ENCODE measurements around the gene TBC1D12. TPM values are rescaled to one million over a fixed set of nuclear protein-coding genes. Genes with fewer than 3 reads are reported as not detected.
"Not testable (repeated sequence)": the region's sequence is repeated elsewhere in the genome, so short reads cannot be mapped to it uniquely, and the experiment has no call there.

The TBC1D12 gene
- total RNA-seq, 1 donor from 2014 or later = 0.86 TPM

GRCh38 chr10:94485094-94485493 lies 82.8 kb downstream of the TBC1D12 start:
- Mint-ChIP-seq H3K36me3 (ENCODE audit: low read depth) (no peaks in the 10 kb centered on the region), H3K27me3 (ENCODE audit: insufficient read depth) (peaks cover 4% of the 10 kb centered on the region), H3K9me3 (peaks cover 16% of the 10 kb centered on the region), H3K27ac (no peak overlapping the region), H3K4me1 (ENCODE audit: low read depth) (no peaks in the 10 kb centered on the region), H3K4me3 (no peak overlapping the region)
- intact Hi-C loops (cut with micrococcal nuclease) = no loop called here
- DNase-seq (ENCODE audit: low spot score) = no peak

DNA sequence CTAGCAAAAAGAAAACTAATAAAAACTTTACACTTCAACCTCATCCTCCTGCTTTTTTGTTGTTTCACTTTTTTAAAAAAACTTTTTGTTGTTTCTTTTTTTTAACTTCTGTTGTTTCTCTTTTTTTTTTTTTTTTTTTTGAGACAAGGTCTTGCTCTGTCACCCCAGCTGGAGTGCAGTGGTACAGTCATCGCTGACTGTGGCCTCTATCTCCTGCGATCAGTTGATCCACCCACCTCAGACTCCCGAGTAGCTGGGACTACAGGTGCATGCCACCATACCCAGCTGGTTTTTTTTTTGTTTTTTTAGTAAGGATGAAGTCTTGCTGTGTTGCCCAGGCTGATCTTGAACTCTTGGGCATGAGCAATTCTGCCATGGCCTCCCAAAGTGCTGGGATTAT lies 85.2 kb downstream of the TBC1D12 start:
- DNase-seq (ENCODE audit: low spot score) = no peak
- Mint-ChIP-seq H3K4me3 (no peak overlapping the region), H3K36me3 (ENCODE audit: low read depth) (no peaks in the 10 kb centered on the region), H3K27ac (no peak overlapping the region), H3K27me3 (ENCODE audit: insufficient read depth) (peaks cover 4% of the 10 kb centered on the region), H3K4me1 (ENCODE audit: low read depth) (no peaks in the 10 kb centered on the region), H3K9me3 (peaks cover 16% of the 10 kb centered on the region)
- intact Hi-C loops (cut with micrococcal nuclease) = no loop called here

GRCh38 chr10:94489107-94489506 lies 86.8 kb downstream of the TBC1D12 start:
- intact Hi-C loops (cut with micrococcal nuclease) = no loop called here
- DNase-seq (ENCODE audit: low spot score) = no peak
- no peak overlapping the region for H3K27ac Mint-ChIP-seq
- peaks cover 1% of the 10 kb centered on the region for H3K27me3 Mint-ChIP-seq (ENCODE audit: insufficient read depth)
- no peak overlapping the region for H3K4me3 Mint-ChIP-seq
- H3K4me1 Mint-ChIP-seq (ENCODE audit: low read depth) = no peaks in the 10 kb centered on the region
- H3K9me3 Mint-ChIP-seq = peaks cover 10% of the 10 kb centered on the region
- H3K36me3 Mint-ChIP-seq (ENCODE audit: low read depth) = no peaks in the 10 kb centered on the region

DNA sequence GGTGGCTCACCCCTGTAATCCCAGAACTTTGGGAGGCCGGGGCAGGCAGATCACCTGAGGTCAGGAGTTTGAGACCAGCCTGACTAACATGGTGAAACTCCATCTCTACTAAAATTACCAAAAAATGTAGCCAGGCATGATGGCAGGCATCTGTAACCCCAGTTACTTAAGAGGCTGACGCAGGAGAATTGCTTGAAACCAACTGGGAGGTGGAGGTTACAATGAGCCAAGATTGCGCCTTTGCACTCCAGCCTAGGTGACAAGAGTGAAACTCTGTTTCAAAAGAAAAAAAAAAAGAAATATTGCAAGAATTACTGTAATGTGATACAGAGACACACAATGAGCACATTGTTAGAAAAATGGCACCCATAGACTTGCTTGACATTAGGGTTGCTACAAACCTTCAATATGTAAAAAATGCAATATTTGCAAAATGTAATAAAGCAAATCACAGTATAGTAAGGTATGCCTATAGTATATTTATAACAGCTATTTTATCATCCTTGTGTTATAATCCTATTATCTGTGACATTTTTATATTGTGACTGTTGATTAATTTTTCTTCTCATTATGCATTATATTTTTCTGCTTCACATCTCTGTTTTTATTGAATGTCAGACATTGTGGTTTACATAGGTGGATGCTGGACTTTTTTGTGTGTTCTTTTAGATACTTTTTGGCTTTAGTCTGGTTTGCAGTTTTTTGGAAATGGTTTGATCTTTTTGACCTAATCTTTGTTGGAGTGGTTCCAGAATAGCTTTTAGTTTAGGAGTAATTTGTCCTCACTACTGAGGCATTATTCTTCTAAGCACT lies 87.8 kb downstream of the TBC1D12 start:
- intact Hi-C loops (cut with micrococcal nuclease) = no loop called here

DNA sequence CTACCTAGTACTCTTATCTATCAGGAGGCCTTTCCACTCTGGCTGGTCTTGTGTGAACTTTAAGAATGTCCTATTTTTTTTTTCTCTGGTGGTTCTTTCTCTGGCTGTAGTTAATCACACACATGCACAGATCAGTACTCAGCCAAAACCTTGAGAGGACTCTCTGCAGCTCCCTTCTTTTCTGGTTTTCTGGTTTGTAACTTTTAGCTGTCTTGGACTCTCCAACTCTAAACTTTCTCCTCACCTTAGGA lies 88.4 kb downstream of the TBC1D12 start:
- DNase-seq (ENCODE audit: low spot score) = no peak
- Mint-ChIP-seq H3K4me1 (ENCODE audit: low read depth) (no peaks in the 10 kb centered on the region), H3K36me3 (ENCODE audit: low read depth) (no peaks in the 10 kb centered on the region), H3K9me3 (peaks cover 10% of the 10 kb centered on the region), H3K27ac (no peak overlapping the region), H3K4me3 (no peak overlapping the region), H3K27me3 (ENCODE audit: insufficient read depth) (peaks cover 1% of the 10 kb centered on the region)
- intact Hi-C loops (cut with micrococcal nuclease) = no loop called here

More for the DNA sequence above, 87.8 kb downstream of the TBC1D12 start:
- Mint-ChIP-seq H3K36me3 (ENCODE audit: low read depth) (no peaks in the 10 kb centered on the region), H3K27ac (no peak overlapping the region), H3K27me3 (ENCODE audit: insufficient read depth) (peaks cover 1% of the 10 kb centered on the region), H3K4me1 (ENCODE audit: low read depth) (no peaks in the 10 kb centered on the region), H3K4me3 (no peak overlapping the region), H3K9me3 (peaks cover 10% of the 10 kb centered on the region)
- no peak for DNase-seq (ENCODE audit: low spot score)

DNA sequence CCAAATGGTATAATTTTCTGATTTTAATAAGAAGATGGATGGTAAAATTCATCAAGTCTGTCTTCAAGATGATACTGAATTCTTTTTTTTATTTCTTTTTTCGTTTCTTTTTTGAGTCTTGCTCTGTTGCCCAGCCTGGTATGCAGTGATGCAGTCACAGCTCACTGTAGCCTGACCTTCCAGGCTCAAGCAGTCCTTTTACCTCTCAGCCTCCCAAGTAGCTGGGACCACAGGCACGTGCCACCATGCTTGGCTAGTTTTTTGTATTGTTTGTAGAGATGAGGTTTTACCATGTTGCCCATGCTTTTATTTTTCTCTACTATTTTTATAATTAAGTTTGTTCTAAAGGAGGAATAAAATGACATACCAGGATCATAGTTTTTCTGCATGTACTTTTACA lies 91.1 kb downstream of the TBC1D12 start:
- Mint-ChIP-seq H3K27me3 (ENCODE audit: insufficient read depth) (no peaks in the 10 kb centered on the region), H3K9me3 (no peaks in the 10 kb centered on the region), H3K27ac (no peak overlapping the region), H3K36me3 (ENCODE audit: low read depth) (no peaks in the 10 kb centered on the region), H3K4me3 (no peak overlapping the region), H3K4me1 (ENCODE audit: low read depth) (no peaks in the 10 kb centered on the region)
- intact Hi-C loops (cut with micrococcal nuclease) = no loop called here
- DNase-seq (ENCODE audit: low spot score) = no peak

- Mint-ChIP-seq H3K27ac (no peak overlapping the region), H3K9me3 (no peaks in the 10 kb centered on the region), H3K27me3 (ENCODE audit: insufficient read depth) (no peaks in the 10 kb centered on the region), H3K36me3 (ENCODE audit: low read depth) (no peaks in the 10 kb centered on the region), H3K4me3 (no peak overlapping the region), H3K4me1 (ENCODE audit: low read depth) (no peaks in the 10 kb centered on the region)
- intact Hi-C loops (cut with micrococcal nuclease) = no loop called here
- no peak for DNase-seq (ENCODE audit: low spot score)
Measured at GRCh38 chr10:94496010-94496409, 93.7 kb downstream of the TBC1D12 start.

- no peak overlapping the region for H3K4me3 Mint-ChIP-seq
- H3K4me1 Mint-ChIP-seq (ENCODE audit: low read depth) = no peaks in the 10 kb centered on the region
Measured at GRCh38 chr10:94496646-94497045, 94.3 kb downstream of the TBC1D12 start.

GRCh38 chr10:94500063-94500462 lies 97.7 kb downstream of the TBC1D12 start:
- Mint-ChIP-seq H3K27ac (no peak overlapping the region), H3K4me1 (ENCODE audit: low read depth) (no peaks in the 10 kb centered on the region), H3K4me3 (no peak overlapping the region), H3K9me3 (no peaks in the 10 kb centered on the region), H3K27me3 (ENCODE audit: insufficient read depth) (no peaks in the 10 kb centered on the region), H3K36me3 (ENCODE audit: low read depth) (no peaks in the 10 kb centered on the region)
- no peak for DNase-seq (ENCODE audit: low spot score)
- intact Hi-C loops (cut with micrococcal nuclease) = no loop called here

More at GRCh38 chr10:94496646-94497045, 94.3 kb downstream of the TBC1D12 start:
- DNase-seq (ENCODE audit: low spot score) = no peak
- Mint-ChIP-seq H3K9me3 (no peaks in the 10 kb centered on the region), H3K27ac (no peak overlapping the region), H3K36me3 (ENCODE audit: low read depth) (no peaks in the 10 kb centered on the region), H3K27me3 (ENCODE audit: insufficient read depth) (no peaks in the 10 kb centered on the region)
- intact Hi-C loops (cut with micrococcal nuclease) = no loop called here

DNA sequence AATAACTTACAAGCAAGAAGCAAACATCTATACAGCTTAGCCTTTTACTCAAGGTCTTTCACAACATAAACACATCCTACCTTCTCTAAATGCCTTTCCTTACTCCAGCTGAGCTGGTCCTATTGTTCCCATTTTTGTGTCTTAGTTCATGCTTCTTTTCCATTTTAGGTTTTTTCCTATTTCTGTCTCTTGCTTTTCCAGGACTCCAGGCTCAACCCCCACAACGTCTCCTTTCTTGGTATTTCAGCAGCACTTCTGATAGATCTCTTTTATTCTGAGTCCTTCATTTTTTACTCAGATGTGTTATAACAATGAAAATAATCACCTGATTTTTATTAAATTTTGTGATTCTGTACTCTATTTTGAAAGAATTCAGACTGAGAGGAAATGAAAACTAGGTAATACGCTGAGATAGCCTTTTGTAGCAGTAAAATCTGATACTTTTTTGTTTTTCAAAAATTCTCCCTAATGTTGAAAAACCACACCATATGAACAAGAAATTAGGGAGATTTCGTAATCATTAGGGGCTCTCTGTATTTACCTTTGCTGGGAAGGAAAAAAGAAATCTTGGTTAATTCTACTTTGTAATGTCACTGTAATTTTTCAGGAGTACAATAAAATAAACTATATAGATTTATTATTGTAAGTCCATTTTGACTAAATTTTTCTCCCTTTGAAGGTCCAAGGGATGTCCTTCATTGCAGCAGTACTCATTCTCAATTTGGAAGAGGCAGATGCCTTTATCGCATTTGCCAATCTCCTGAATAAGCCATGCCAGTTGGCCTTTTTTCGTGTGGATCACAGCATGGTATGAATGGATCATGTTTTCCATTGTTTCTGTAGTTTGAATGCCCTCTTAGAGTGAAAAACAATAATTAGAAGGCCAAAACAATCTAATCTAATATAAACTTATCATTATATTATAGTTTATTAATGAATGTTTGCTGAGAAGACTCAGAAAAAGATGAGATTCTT lies 119.2 kb downstream of the TBC1D12 start:
- DNase-seq (ENCODE audit: low spot score) = no peak
- Mint-ChIP-seq H3K9me3 (no peaks in the 10 kb centered on the region), H3K4me1 (ENCODE audit: low read depth) (no peaks in the 10 kb centered on the region), H3K36me3 (ENCODE audit: low read depth) (no peaks in the 10 kb centered on the region), H3K27ac (no peak overlapping the region), H3K27me3 (ENCODE audit: insufficient read depth) (no peaks in the 10 kb centered on the region), H3K4me3 (no peak overlapping the region)
- intact Hi-C loops (cut with micrococcal nuclease) = no loop called here

- Mint-ChIP-seq H3K9me3 (no peaks in the 10 kb centered on the region), H3K27me3 (ENCODE audit: insufficient read depth) (no peaks in the 10 kb centered on the region), H3K36me3 (ENCODE audit: low read depth) (no peaks in the 10 kb centered on the region), H3K27ac (no peak overlapping the region), H3K4me3 (no peak overlapping the region), H3K4me1 (ENCODE audit: low read depth) (no peaks in the 10 kb centered on the region)
- no peak for DNase-seq (ENCODE audit: low spot score)
- intact Hi-C loops (cut with micrococcal nuclease) = no loop called here
Measured at GRCh38 chr10:94524146-94524545, 121.8 kb downstream of the TBC1D12 start.

DNA sequence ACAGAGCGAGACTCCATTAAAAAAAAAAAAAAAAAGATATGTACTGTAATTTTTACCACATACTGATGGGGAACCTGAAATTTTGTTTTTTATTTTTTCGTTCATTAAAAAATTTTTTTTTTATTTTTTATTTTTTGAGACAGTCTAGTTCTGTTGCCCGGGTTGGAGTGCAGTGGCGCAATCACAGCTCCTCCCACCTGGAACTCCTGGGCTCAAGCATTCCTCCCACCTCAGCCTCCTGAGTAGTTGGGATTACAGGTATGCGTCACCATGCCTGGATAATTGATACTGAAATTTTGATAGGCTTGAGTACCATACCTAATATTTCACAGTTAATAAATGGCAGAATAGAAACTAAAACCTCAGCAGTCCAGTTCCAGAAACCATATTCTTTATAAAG lies 122.4 kb downstream of the TBC1D12 start:
- no peaks in the 10 kb centered on the region for H3K27me3 Mint-ChIP-seq (ENCODE audit: insufficient read depth)
- H3K36me3 Mint-ChIP-seq (ENCODE audit: low read depth) = no peaks in the 10 kb centered on the region
- H3K4me3 Mint-ChIP-seq = no peak overlapping the region
- no peak for DNase-seq (ENCODE audit: low spot score)
- no peaks in the 10 kb centered on the region for H3K9me3 Mint-ChIP-seq
- H3K27ac Mint-ChIP-seq = no peak overlapping the region
- intact Hi-C loops (cut with micrococcal nuclease) = no loop called here
- H3K4me1 Mint-ChIP-seq (ENCODE audit: low read depth) = no peaks in the 10 kb centered on the region

DNA sequence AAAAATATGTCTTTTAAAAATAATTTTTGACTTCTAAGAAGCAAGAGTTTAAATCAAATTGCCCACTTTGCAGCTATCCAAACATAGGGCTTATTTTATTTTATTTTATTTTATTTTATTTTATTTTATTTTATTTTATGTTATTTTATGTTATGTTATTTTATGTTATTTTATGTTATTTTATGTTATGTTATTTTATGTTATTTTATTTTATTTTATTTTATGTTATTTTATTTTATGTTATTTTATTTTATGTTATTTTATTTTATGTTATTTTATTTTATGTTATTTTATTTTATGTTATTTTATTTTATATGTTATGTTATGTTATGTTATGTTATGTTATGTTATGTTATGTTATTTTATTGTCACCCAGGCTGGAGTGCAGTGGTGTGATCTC lies 129.2 kb downstream of the TBC1D12 start:
- DNase-seq (ENCODE audit: low spot score); H3K36me3 Mint-ChIP-seq (ENCODE audit: low read depth); H3K27ac Mint-ChIP-seq; H3K4me1 Mint-ChIP-seq (ENCODE audit: low read depth); H3K9me3 Mint-ChIP-seq; H3K4me3 Mint-ChIP-seq; intact Hi-C loops (cut with micrococcal nuclease): not testable (repeated sequence)
- peaks cover 11% of the 10 kb centered on the region for H3K27me3 Mint-ChIP-seq (ENCODE audit: insufficient read depth)

All from activated T-helper 1 cell treated with anti-CD3 and anti-CD28 coated beads, Interleukin-12 subunit alpha, Interleukin-12 subunit beta, Interleukin-2, Interleukin-4 antibody, amounts not matched to agents 30 ng/mL and 10 ng/mL and 1 ng/mL, durations not matched to agents 14 hours and 24 hours and 36 hours (primary cell).